Endothelial cell of umbilical vein (primary cell): ENCODE measurements around the gene SLC9A3. TPM values are rescaled to one million over a fixed set of nuclear protein-coding genes. Genes with fewer than 3 reads are reported as not detected.

Source experiments
- BruUV-seq: library from RNA; stranded (reverse); fragments of 400-500 nt; replicated peaks from 2 replicates; lab custom pipeline; 2021; lab: Mats Ljungman, UMichigan
- CTCF ChIA-PET: fragments of 300-600, 350-600 bp; sonication (Branson Sonifier 250); formaldehyde crosslinking; loops from one replicate; lab custom pipeline; 2021; ENCODE audit warnings: antibody characterized with exemption, inconsistent platforms; lab: Charles Lee
- POLR2A ChIA-PET: fragments of 300-600, 350-600 bp; sonication (Branson Sonifier 250); formaldehyde crosslinking; loops from one replicate; lab custom pipeline; 2021; ENCODE audit warnings: antibody characterized with exemption, inconsistent platforms; lab: Charles Lee
- DNase-seq: peaks from one replicate; pipeline ENCODE4 v3.0.0-alpha.2; 2011; ENCODE audit warnings: low read depth, low spot score
- FAIRE-seq: peaks from 2 replicates; lab custom pipeline; 2011; peaks lifted over from hg19 to GRCh38; lab: Jason Lieb, UNC
- H2AFZ ChIP-seq: 2 replicates; pipeline ENCODE4 v1.6.0; 2012; ENCODE audit warnings: low read depth, low read length, control low read depth, inconsistent platforms
- H3K27ac ChIP-seq: 2 replicates; pipeline ENCODE4 v1.5.1; 2011; ENCODE audit warnings: low read depth, mild to moderate bottlenecking, control low read depth, low read length, moderate library complexity; ENCODE audit not compliant: insufficient read depth
- H3K27me3 ChIP-seq, 2 experiments: 2 replicates each; pipeline versions ENCODE4 v1.6.0 to v1.6.1; 2011; ENCODE audit warnings: low read length in 2 of 2, mixed read lengths in 1 of 2; ENCODE audit not compliant: control insufficient read depth in 2 of 2, insufficient read depth in 2 of 2
- H3K36me3 ChIP-seq, 2 experiments: 2 replicates in 1 of 2; 3 replicates in 1 of 2; pipeline ENCODE4 v1.5.1; 2011; ENCODE audit warnings: low read length in 2 of 2, mild to moderate bottlenecking in 1 of 2, moderate library complexity in 1 of 2; ENCODE audit not compliant: control insufficient read depth in 2 of 2, insufficient read depth in 2 of 2; ENCODE audit errors: extremely low read depth in 1 of 2
- H3K4me1 ChIP-seq: 3 replicates; pipeline ENCODE4 v1.5.1; 2011; ENCODE audit warnings: mild to moderate bottlenecking, low read length; ENCODE audit not compliant: control insufficient read depth, insufficient read depth; ENCODE audit errors: extremely low read depth
- H3K4me2 ChIP-seq: 2 replicates; pipeline ENCODE4 v1.6.1; 2011; ENCODE audit warnings: low read length, control low read depth, mixed read lengths; ENCODE audit not compliant: insufficient read depth
- H3K4me3 ChIP-seq, 3 experiments: fragments of 200-600 bp in 1 of 3; sonication (generic), shearing (Covaris generic) in 1 of 3; replicated peaks in 1 of 3; 2 replicates each; pipeline ENCODE4 v1.5.1; 2011 to 2016; ENCODE audit warnings: control low read depth in 3 of 3, low read length in 3 of 3, mild to moderate bottlenecking in 2 of 3, inconsistent platforms in 1 of 3, low read depth in 1 of 3, moderate library complexity in 1 of 3; ENCODE audit not compliant: insufficient read depth in 1 of 3
- H3K79me2 ChIP-seq: 2 replicates; pipeline ENCODE4 v1.6.0; 2012; ENCODE audit warnings: low read length, inconsistent platforms; ENCODE audit not compliant: control insufficient read depth, insufficient read depth
- H3K9ac ChIP-seq: replicated peaks from 2 replicates; pipeline ENCODE3; 2011; ENCODE audit warnings: low read length, control low read depth; ENCODE audit not compliant: insufficient read depth; ENCODE audit errors: extremely low read depth
- H3K9me1 ChIP-seq: replicated peaks from 3 replicates; pipeline ENCODE4 v1.6.0; 2011; ENCODE audit warnings: mild to moderate bottlenecking, low read length; ENCODE audit not compliant: control insufficient read depth, insufficient read depth; ENCODE audit errors: extremely low read depth
- H3K9me3 ChIP-seq: replicated peaks from 2 replicates; pipeline ENCODE4 v1.5.1; 2012; ENCODE audit warnings: low read length, inconsistent platforms; ENCODE audit not compliant: control insufficient read depth, insufficient read depth
- H4K20me1 ChIP-seq: replicated peaks from 2 replicates; pipeline ENCODE3; 2011; ENCODE audit warnings: mild to moderate bottlenecking, low read length; ENCODE audit not compliant: control insufficient read depth, insufficient read depth; ENCODE audit errors: extremely low read depth
- EZH2 ChIP-seq: IDR thresholded peaks from 2 replicates; pipeline ENCODE4 v1.6.1; 2012; ENCODE audit warnings: borderline replicate concordance, low read depth, mild to moderate bottlenecking, moderate library complexity, low read length, inconsistent platforms; ENCODE audit not compliant: severe bottlenecking
- FOS ChIP-seq: IDR thresholded peaks from 2 replicates; pipeline ENCODE4 v1.6.1; 2011; ENCODE audit warnings: mild to moderate bottlenecking, low read length, moderate library complexity, borderline replicate concordance; ENCODE audit not compliant: insufficient read depth
- GATA2 ChIP-seq: IDR thresholded peaks from 2 replicates; pipeline ENCODE4 v1.7.0; 2011; ENCODE audit warnings: low read depth, mild to moderate bottlenecking, moderate library complexity, mixed read lengths, low read length; ENCODE audit not compliant: insufficient read length, insufficient read depth
- JUN ChIP-seq: IDR thresholded peaks from 2 replicates; pipeline ENCODE4 v1.6.1; 2011; ENCODE audit warnings: borderline replicate concordance, low read depth; ENCODE audit not compliant: insufficient read length, insufficient read depth
- MYC ChIP-seq: IDR thresholded peaks from one replicate; pipeline ENCODE4 v1.6.1; 2011; ENCODE audit warnings: mild to moderate bottlenecking, low read depth, low read length
- POLR2A ChIP-seq: IDR thresholded peaks from 2 replicates; pipeline ENCODE4 v1.6.1; 2012; ENCODE audit warnings: low read depth, mild to moderate bottlenecking, control low read depth, low read length
- POLR2AphosphoS5 ChIP-seq: IDR thresholded peaks from 2 replicates; pipeline ENCODE4 v1.6.1; 2012; ENCODE audit warnings: low read depth, mild to moderate bottlenecking, control low read depth, low read length, moderate library complexity; ENCODE audit not compliant: insufficient read depth
- dilution Hi-C: fragments of 300-500 bp; cut with MboI; formaldehyde crosslinking; loops from one replicate; pipeline ENCODE4 v1.15.0; 2019; ENCODE audit warnings: low sequenced_read_pairs; ENCODE audit not compliant: extremely low pct_ligation_motif_present
- intact Hi-C: fragments of 100-400 bp; cut with micrococcal nuclease; formaldehyde crosslinking; loops from one replicate; pipeline ENCODE4 v1.10.0; 2022
- polyA plus RNA-seq, 4 experiments: library from polyadenylated mRNA; depleted of rRNA in 3 of 4; stranded (reverse) in 3 of 4; unstranded in 1 of 4; fragments of >200 nt; gene quantifications; 2 replicates each; pipeline versions ENCODE4 v1.2.1 to v1.2.3, GENCODE V29; 2011 to 2012; ENCODE audit warnings: missing spikeins in 1 of 4
- total RNA-seq: library from RNA; stranded (reverse); gene quantifications from 2 replicates; pipeline ENCODE4 v1.2.3, GENCODE V29; 2021
- TF ChIP-seq, protein P1 (sequence below), 2 donors: IDR thresholded peaks; 1 replicate in 1 of 2; 2 replicates in 1 of 2; pipeline ENCODE4 v1.5.1; 2011; ENCODE audit warnings: low read length in 2 of 2, mild to moderate bottlenecking in 2 of 2, moderate library complexity in 2 of 2, control low read depth in 1 of 2, inconsistent platforms in 1 of 2, low read depth in 1 of 2; ENCODE audit not compliant: insufficient read depth in 1 of 2; ENCODE audit errors: extremely low read depth in 1 of 2
- TF ChIP-seq, protein P2 (sequence below): IDR thresholded peaks from 2 replicates; pipeline ENCODE4 v1.6.1; 2011; ENCODE audit not compliant: insufficient read depth, insufficient read length

The SLC9A3 gene
- total and polyA plus RNA-seq, 2 donors (not counting 3 experiments of a cell fraction or from before 2014, with no cell fraction given) = 0.79 to 0.82 TPM

DNA sequence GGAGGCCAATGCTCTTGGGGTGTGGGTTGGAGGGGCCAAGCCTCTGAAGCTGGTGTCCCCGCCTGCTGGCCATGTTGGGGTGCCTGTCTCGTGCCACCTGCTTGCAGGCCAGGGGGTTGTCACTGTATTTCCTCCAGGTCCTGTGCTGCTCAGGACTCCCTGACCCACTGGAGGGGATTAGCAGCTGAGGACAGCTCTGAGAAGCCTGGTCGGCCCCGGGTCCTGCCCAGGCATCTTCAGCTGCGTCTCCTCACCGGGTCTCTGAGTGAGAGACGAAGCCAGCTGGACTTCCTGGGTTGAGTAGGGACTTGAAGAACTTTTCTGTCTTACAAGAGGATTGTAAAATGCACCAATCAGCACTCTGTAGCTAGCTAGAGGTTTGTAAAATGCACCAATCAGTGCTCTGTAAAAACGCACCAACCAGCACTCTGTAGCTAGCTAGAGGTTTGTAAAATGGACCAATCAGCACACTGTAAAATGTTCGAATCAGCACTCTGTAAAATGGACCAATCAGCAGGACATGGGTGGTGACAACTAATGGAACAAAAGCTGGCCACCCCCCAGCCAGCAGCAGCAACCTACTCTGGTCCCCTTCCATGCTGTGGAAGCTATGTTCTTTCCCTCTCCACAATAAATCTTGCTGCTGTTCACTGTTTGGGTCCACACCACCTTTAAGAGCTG lies 20.6 kb upstream of the SLC9A3 start:
- POLR2A ChIA-PET = no interaction called here
- no peaks in the 10 kb centered on the region for H3K79me2 ChIP-seq
- no peaks in the 10 kb centered on the region for H4K20me1 ChIP-seq
- no peaks in the 10 kb centered on the region for H3K27me3 ChIP-seq
- DNase-seq = no peak
- CTCF ChIA-PET = no interaction called here
- no peak overlapping the region for H3K4me3 ChIP-seq
- no TSS peak for BruUV-seq
- no peak overlapping the region for H2AFZ ChIP-seq
- H3K27ac ChIP-seq = no peak overlapping the region
- FAIRE-seq = no peak
- intact Hi-C loops (no loop called here), dilution Hi-C loops (no loop called here)
- TF ChIP-seq POLR2AphosphoS5 = no peak
- TF ChIP-seq, protein P1, sequence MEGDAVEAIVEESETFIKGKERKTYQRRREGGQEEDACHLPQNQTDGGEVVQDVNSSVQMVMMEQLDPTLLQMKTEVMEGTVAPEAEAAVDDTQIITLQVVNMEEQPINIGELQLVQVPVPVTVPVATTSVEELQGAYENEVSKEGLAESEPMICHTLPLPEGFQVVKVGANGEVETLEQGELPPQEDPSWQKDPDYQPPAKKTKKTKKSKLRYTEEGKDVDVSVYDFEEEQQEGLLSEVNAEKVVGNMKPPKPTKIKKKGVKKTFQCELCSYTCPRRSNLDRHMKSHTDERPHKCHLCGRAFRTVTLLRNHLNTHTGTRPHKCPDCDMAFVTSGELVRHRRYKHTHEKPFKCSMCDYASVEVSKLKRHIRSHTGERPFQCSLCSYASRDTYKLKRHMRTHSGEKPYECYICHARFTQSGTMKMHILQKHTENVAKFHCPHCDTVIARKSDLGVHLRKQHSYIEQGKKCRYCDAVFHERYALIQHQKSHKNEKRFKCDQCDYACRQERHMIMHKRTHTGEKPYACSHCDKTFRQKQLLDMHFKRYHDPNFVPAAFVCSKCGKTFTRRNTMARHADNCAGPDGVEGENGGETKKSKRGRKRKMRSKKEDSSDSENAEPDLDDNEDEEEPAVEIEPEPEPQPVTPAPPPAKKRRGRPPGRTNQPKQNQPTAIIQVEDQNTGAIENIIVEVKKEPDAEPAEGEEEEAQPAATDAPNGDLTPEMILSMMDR (IDR thresholded peaks at IDR 0.05; ENCODE audit: extremely low read depth in 1 of 2, insufficient read depth in 1 of 2, low read depth in 1 of 2, low read length in 2 of 2) = no peak
- no peak for TF ChIP-seq EZH2
- TF ChIP-seq POLR2A = no peak
- no peak for TF ChIP-seq JUN
- TF ChIP-seq, protein P2, sequence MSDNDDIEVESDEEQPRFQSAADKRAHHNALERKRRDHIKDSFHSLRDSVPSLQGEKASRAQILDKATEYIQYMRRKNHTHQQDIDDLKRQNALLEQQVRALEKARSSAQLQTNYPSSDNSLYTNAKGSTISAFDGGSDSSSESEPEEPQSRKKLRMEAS = no peak
- no peak for TF ChIP-seq GATA2
- TF ChIP-seq MYC = no peak
- no peak for TF ChIP-seq FOS
- H3K9me1 ChIP-seq = no peaks in the 10 kb centered on the region
- H3K9ac ChIP-seq = no peak overlapping the region
- H3K4me1 ChIP-seq = no peaks in the 10 kb centered on the region
- no peak overlapping the region for H3K4me2 ChIP-seq
- no peaks in the 10 kb centered on the region for H3K36me3 ChIP-seq
- no peaks in the 10 kb centered on the region for H3K9me3 ChIP-seq
